ENCODE measurements around the gene GRID1.
A peak's percentile ranks its signal among the peaks of the same experiment; 100 is the strongest.

Gene GRID1

GRCh38 chr10:85919491-85920021, 447.0 kb downstream of the GRID1 start (continued):
- TF ChIP-seq ZBTB8A (tag by site-specific recombination; IDR thresholded peaks at IDR 0.05) = peak; percentile 13; the same call in 1 of the 2 replicates
- TF ChIP-seq ZEB2 (tag by site-specific recombination; IDR thresholded peaks at IDR 0.05) = no peak
- no peak for TF ChIP-seq ZNF645 (tag by site-specific recombination; IDR thresholded peaks at IDR 0.05)
- TF ChIP-seq, protein P1, sequence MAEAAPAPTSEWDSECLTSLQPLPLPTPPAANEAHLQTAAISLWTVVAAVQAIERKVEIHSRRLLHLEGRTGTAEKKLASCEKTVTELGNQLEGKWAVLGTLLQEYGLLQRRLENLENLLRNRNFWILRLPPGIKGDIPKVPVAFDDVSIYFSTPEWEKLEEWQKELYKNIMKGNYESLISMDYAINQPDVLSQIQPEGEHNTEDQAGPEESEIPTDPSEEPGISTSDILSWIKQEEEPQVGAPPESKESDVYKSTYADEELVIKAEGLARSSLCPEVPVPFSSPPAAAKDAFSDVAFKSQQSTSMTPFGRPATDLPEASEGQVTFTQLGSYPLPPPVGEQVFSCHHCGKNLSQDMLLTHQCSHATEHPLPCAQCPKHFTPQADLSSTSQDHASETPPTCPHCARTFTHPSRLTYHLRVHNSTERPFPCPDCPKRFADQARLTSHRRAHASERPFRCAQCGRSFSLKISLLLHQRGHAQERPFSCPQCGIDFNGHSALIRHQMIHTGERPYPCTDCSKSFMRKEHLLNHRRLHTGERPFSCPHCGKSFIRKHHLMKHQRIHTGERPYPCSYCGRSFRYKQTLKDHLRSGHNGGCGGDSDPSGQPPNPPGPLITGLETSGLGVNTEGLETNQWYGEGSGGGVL (tag by site-specific recombination; IDR thresholded peaks at IDR 0.05) = peak; percentile 45
- no peak for TF ChIP-seq ZNF132 (tag by site-specific recombination; IDR thresholded peaks at IDR 0.05; ENCODE audit: borderline replicate concordance)
- peak; percentile 38; the same call in 1 of the 2 replicates for TF ChIP-seq KLF1 (tag by site-specific recombination; IDR thresholded peaks at IDR 0.05)
- no peak for TF ChIP-seq MEIS1 (CRISPR knock-in tag; IDR thresholded peaks at IDR 0.05; ENCODE audit: borderline replicate concordance)
- no peak for TF ChIP-seq ZFP41 (tag by site-specific recombination; IDR thresholded peaks at IDR 0.05; ENCODE audit: borderline replicate concordance)
- TF ChIP-seq FEZF1 (tag by site-specific recombination; IDR thresholded peaks at IDR 0.05) = no peak
- TF ChIP-seq TCF7L2 (IDR thresholded peaks at IDR 0.05; ENCODE audit: borderline replicate concordance, low read depth, low read length) = no peak
- no peak for TF ChIP-seq ZNF629 (tag by site-specific recombination; IDR thresholded peaks at IDR 0.05)
- TF ChIP-seq ZNF174 (tag by site-specific recombination; IDR thresholded peaks at IDR 0.05) = no peak
- TF ChIP-seq HOXC10 (CRISPR knock-in tag; IDR thresholded peaks at IDR 0.05) = no peak
- TF ChIP-seq ZNF394 (tag by site-specific recombination; IDR thresholded peaks at IDR 0.05; ENCODE audit: borderline replicate concordance) = no peak
- no peak for TF ChIP-seq ZNF140 (tag by site-specific recombination; IDR thresholded peaks at IDR 0.05)
- no peak for TF ChIP-seq OVOL3 (tag by site-specific recombination; IDR thresholded peaks at IDR 0.05)
- TF ChIP-seq, protein P2, sequence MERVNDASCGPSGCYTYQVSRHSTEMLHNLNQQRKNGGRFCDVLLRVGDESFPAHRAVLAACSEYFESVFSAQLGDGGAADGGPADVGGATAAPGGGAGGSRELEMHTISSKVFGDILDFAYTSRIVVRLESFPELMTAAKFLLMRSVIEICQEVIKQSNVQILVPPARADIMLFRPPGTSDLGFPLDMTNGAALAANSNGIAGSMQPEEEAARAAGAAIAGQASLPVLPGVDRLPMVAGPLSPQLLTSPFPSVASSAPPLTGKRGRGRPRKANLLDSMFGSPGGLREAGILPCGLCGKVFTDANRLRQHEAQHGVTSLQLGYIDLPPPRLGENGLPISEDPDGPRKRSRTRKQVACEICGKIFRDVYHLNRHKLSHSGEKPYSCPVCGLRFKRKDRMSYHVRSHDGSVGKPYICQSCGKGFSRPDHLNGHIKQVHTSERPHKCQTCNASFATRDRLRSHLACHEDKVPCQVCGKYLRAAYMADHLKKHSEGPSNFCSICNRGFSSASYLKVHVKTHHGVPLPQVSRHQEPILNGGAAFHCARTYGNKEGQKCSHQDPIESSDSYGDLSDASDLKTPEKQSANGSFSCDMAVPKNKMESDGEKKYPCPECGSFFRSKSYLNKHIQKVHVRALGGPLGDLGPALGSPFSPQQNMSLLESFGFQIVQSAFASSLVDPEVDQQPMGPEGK (tag by site-specific recombination; IDR thresholded peaks at IDR 0.05) = no peak
- TF ChIP-seq ZNF561 (tag by site-specific recombination; IDR thresholded peaks at IDR 0.05; ENCODE audit: borderline replicate concordance) = no peak
- TF ChIP-seq, protein P3, sequence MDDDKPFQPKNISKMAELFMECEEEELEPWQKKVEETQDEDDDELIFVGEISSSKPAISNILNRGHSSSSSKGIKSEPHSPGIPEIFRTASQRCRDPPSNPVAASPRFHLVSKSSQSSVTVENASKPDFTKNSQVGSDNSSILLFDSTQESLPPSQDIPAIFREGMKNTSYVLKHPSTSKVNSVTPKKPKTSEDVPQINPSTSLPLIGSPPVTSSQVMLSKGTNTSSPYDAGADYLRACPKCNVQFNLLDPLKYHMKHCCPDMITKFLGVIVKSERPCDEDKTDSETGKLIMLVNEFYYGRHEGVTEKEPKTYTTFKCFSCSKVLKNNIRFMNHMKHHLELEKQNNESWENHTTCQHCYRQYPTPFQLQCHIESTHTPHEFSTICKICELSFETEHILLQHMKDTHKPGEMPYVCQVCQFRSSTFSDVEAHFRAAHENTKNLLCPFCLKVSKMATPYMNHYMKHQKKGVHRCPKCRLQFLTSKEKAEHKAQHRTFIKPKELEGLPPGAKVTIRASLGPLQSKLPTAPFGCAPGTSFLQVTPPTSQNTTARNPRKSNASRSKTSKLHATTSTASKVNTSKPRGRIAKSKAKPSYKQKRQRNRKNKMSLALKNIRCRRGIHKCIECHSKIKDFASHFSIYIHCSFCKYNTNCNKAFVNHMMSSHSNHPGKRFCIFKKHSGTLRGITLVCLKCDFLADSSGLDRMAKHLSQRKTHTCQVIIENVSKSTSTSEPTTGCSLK (tag by site-specific recombination; IDR thresholded peaks at IDR 0.05) = no peak
- no peak for TF ChIP-seq ZNF560 (tag by site-specific recombination; IDR thresholded peaks at IDR 0.05; ENCODE audit: borderline replicate concordance)
- TF ChIP-seq GFI1B (tag by site-specific recombination; IDR thresholded peaks at IDR 0.05) = no peak
- TF ChIP-seq, protein P4, sequence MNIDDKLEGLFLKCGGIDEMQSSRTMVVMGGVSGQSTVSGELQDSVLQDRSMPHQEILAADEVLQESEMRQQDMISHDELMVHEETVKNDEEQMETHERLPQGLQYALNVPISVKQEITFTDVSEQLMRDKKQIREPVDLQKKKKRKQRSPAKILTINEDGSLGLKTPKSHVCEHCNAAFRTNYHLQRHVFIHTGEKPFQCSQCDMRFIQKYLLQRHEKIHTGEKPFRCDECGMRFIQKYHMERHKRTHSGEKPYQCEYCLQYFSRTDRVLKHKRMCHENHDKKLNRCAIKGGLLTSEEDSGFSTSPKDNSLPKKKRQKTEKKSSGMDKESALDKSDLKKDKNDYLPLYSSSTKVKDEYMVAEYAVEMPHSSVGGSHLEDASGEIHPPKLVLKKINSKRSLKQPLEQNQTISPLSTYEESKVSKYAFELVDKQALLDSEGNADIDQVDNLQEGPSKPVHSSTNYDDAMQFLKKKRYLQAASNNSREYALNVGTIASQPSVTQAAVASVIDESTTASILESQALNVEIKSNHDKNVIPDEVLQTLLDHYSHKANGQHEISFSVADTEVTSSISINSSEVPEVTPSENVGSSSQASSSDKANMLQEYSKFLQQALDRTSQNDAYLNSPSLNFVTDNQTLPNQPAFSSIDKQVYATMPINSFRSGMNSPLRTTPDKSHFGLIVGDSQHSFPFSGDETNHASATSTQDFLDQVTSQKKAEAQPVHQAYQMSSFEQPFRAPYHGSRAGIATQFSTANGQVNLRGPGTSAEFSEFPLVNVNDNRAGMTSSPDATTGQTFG (tag by site-specific recombination; IDR thresholded peaks at IDR 0.05; ENCODE audit: borderline replicate concordance) = no peak
- no peak for TF ChIP-seq ZNF157 (tag by site-specific recombination; IDR thresholded peaks at IDR 0.05)
- no peak for TF ChIP-seq EGR2 (tag by site-specific recombination; IDR thresholded peaks at IDR 0.05; ENCODE audit: low read depth)
- TF ChIP-seq ZSCAN18 (tag by site-specific recombination; IDR thresholded peaks at IDR 0.05) = no peak
- no peak for TF ChIP-seq ZNF211 (tag by site-specific recombination; IDR thresholded peaks at IDR 0.05; ENCODE audit: low read depth)
